GM10248 (cell line): ENCODE results near the gene AMT.
"Not testable (repeated sequence)": the region's sequence is repeated elsewhere in the genome, so short reads cannot be mapped to it uniquely, and the experiment has no call there.

Experiments used
- CTCF ChIA-PET: fragments of 300-600 bp; sonication (Branson Sonifier 250); formaldehyde crosslinking; extraction: SDS; loops from one replicate; lab custom pipeline; 2021; ENCODE audit warnings: antibody characterized with exemption; lab: Yijun Ruan, JAX
- POLR2A ChIA-PET: fragments of 350-650 bp; sonication (Branson Sonifier 250); formaldehyde crosslinking; extraction: SDS; loops from one replicate; lab custom pipeline; 2020; ENCODE audit warnings: antibody characterized with exemption; lab: Yijun Ruan, JAX
- DNase-seq: peaks from one replicate; pipeline ENCODE4 v3.0.0; 2012; ENCODE audit errors: extremely low spot score
- TF ChIP-seq, protein P1 (sequence below): IDR thresholded peaks from 2 replicates; pipeline ENCODE4 v1.5.1; 2012; ENCODE audit warnings: mild to moderate bottlenecking, low read depth; ENCODE audit errors: extremely low read depth, missing control alignments, control extremely low read depth

AMT gene

GRCh38 chr3:49410846-49411534, 11.3 kb downstream of the AMT start:
- TF ChIP-seq, protein P1, sequence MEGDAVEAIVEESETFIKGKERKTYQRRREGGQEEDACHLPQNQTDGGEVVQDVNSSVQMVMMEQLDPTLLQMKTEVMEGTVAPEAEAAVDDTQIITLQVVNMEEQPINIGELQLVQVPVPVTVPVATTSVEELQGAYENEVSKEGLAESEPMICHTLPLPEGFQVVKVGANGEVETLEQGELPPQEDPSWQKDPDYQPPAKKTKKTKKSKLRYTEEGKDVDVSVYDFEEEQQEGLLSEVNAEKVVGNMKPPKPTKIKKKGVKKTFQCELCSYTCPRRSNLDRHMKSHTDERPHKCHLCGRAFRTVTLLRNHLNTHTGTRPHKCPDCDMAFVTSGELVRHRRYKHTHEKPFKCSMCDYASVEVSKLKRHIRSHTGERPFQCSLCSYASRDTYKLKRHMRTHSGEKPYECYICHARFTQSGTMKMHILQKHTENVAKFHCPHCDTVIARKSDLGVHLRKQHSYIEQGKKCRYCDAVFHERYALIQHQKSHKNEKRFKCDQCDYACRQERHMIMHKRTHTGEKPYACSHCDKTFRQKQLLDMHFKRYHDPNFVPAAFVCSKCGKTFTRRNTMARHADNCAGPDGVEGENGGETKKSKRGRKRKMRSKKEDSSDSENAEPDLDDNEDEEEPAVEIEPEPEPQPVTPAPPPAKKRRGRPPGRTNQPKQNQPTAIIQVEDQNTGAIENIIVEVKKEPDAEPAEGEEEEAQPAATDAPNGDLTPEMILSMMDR, result no peak
- CTCF ChIA-PET, result interaction anchor here (1.1 to 3.8 kb wide), 3 partner anchors 11 to 390 kb away, joined by 3 to 15 read pairs (median 11); partner anchors contain the start of genes AMT and USP4
- POLR2A ChIA-PET, result interaction anchor here (0.5 to 2.8 kb wide), 6 partner anchors 15 to 800 kb away, joined by 4 to 26 read pairs (median 9); partner anchors contain the start of genes NICN1 and USP4
- DNase-seq, result no peak

GRCh38 chr3:49410066-49410845, 12.0 kb downstream of the AMT start:
- TF ChIP-seq, protein P1, result no peak
- ChIA-PET POLR2A (interaction anchor here (0.7 to 2.8 kb wide), 2 partner anchors 10 to 71 kb away, joined by 3 to 26 read pairs; partner anchors contain the start of gene USP4), CTCF (interaction anchor here (1.3 to 2.7 kb wide), 4 partner anchors 16 to 70 kb away, joined by 4 to 10 read pairs (median 5); partner anchors contain the start of gene USP4)
- DNase-seq, result no peak

DNA sequence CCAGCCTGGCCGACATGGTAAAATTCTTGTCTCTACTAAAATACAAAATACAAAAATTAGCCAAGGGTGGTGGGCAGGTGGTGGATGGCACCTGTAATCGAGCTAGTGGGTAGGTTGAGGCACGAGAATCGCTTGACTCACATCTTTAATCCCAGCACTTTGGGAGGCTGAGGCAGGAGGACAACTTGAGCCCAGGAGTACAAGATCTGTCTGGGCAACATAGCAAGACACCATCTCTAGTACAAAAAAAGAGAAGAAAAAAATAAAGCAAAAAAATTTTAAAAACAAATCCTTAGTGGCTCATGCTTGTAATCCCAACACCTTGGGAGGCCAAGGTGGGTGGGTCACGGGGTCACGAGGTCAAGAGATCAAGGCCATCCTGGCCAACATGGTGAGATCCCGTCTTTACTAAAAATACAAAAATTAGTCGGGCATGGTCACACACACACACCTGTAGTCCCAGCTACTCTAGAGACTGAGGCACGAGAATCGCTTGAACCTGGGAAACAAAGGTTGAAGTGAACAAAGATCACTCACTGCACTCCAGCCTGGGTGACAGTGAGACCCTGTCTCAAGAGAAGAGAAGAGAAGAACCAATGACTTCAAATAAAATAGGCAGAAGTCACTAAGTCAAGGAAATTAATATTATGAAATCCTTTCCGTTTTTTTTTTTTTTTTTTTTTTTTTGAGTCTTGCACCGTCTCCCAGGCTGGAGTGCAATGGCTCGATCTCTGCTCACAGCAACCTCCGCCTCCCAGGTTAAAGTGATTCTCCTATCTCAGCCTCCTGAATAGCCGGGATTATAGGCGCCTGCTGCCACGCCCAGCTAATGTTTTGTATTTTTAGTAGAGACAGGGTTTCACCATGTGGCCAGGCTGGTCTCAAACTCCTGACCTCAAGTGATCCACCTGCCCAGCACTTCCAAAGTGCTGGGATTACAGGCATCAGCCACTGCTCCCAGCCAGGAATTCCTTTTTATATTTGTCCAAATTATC, 15.4 kb downstream of the AMT start:
- no peak for DNase-seq
- ChIA-PET CTCF (interaction anchor here (1.6 to 1.7 kb wide), 2 partner anchors 29 to 67 kb away, joined by 3 to 6 read pairs; partner anchors contain the start of gene USP4), POLR2A (interaction anchor here (0.9 kb wide), 1 partner anchor 66 kb away, joined by 3 read pairs; no protein-coding TSS in a partner anchor)
- TF ChIP-seq, protein P1, result no peak

GRCh38 chr3:49405570-49405969, 16.7 kb downstream of the AMT start:
- POLR2A ChIA-PET, DNase-seq: not testable (repeated sequence)
- CTCF ChIA-PET, result interaction anchor here (1.7 kb wide), 1 partner anchor 65 kb away, joined by 6 read pairs; the partner anchor contains the start of gene USP4

GRCh38 chr3:49403891-49404290, 18.4 kb downstream of the AMT start:
- ChIA-PET POLR2A (interaction anchor here (1.0 kb wide), 1 partner anchor 13 kb away, joined by 3 read pairs; no protein-coding TSS in a partner anchor), CTCF (interaction anchor here (1.4 kb wide), 1 partner anchor 25 kb away, joined by 3 read pairs; the partner anchor contains the start of gene NICN1)
- TF ChIP-seq, protein P1, result no peak
- no peak for DNase-seq

- POLR2A ChIA-PET, result no interaction called here
- DNase-seq, result no peak
- TF ChIP-seq, protein P1, result no peak
- CTCF ChIA-PET, result interaction anchor here (2.3 kb wide), 1 partner anchor 9 kb away, joined by 4 read pairs; no protein-coding TSS in a partner anchor
Measured at GRCh38 chr3:49401766-49402165, 20.5 kb downstream of the AMT start.
